NK-92 (cell line): ENCODE data around the gene MYEF2.

Experiments
- DNase-seq: peaks from one replicate; lab custom pipeline; 2025; ENCODE audit not compliant: unreplicated experiment; lab: John Stamatoyannopoulos, UW

Gene MYEF2

DNA sequence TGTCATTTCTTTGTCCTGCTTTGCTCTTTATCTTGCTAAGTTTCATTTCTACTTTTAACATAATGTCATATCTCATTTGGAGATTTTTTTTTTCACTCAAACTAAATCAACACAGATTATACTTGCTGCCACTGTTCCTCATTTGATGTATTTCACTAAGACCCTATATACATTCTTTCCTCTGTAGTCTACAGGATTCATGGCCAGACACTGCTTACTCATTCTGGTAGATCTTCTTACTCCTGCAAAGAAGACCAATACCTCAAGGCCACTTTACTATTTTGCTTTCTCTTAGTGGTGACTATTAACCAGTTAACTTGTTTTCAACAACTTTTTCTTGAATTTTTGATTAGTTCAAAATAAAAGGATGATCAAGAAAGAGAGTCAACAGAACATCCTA is 30.7 kb downstream of the MYEF2 start:
- DNase-seq: no peak

- DNase-seq: no peak
These were observed 32.2 kb downstream of the MYEF2 start for GRCh38 chr15:48145923-48146322.

GRCh38 chr15:48144889-48145288 is 33.2 kb downstream of the MYEF2 start:
- DNase-seq: no peak

DNA sequence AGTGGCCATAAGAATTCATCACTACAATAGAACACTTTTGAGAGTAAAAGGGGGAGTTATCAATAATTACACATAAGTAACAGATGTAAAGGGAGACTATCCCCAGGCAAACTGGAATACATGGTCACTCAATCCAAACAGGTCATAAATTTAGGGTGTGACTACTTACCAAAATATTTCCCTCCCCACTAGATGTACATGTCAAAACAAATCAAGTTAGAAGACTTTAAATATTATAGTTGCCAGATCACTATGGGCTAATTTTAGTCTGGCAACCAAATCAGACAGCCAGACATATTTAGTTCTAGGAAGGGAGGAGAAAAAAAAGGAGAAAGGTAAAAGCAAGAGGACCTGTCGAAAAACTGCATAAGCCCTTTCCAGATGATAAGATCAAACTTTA is 34.2 kb downstream of the MYEF2 start:
- DNase-seq: no peak

GRCh38 chr15:48132874-48133273 is 45.2 kb downstream of the MYEF2 start:
- no peak for DNase-seq

DNA sequence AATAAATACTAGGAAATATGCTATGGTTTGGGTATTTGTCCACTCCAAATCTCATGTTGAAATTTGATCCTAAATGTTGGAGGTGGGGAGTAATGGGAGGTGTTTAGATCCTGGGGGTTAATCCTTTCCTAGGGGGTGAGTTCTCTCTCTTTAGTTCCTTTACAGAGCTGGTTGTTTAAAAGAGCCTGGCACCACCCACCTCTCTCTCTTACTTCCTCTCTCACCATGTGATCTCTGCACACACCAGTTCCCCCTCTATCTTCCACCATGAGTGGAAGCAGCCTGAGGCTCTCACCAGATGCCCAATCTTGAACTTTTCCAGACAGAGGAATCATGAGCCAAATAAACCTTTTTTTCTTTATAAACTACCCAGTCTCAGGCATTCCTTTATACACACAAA is 46.8 kb downstream of the MYEF2 start:
- no peak for DNase-seq

DNA sequence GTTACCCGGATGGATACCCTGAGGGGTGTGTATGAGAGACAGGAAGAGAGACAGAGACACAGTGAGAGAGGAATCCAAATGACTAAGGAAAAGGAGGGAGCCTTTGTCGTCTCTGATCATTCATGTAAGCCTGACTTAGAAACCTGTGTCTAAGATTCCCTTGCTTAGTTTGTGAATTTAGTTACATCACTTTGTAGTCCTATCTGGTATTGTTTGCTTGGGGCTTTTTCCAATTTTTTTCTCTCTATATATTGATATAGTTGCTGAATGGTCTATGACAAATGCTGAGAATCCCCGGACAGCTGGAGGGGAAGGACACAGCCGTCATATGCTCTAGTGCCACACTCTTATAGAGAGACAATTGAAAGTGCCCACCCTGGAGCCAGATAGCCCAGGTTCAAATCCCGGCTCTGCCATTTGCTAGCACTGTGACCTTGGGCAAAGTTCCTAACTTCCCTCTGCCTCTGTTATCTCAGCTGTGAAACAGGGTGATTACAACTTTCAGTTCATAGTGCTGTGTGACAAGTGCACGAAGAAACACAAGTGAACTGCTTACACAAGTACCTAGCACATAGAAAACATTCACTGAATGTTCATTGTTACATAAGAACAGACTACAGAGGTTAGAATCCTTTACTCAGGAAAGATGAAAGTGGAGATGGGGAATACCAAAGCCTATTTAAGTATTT is 51.3 kb downstream of the MYEF2 start:
- DNase-seq: no peak

DNA sequence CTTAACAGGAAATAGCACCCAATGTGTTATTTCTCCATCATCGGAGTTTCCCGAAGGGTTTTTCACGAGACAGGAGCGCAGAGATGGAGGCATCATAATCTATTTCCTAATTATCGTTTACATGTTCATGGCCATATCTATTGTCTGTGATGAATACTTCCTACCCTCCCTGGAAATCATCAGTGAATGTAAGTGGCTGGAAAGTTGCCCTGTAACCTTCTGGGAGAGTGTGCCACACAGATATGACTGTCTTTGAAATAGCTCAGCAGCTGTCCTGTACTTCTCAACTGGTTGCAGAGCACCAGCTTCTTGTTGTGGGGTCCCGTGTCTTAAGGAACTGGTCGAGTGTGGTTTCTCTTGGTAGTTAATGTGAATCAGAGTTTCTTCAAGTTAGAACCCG is 56.2 kb downstream of the MYEF2 start:
- no peak for DNase-seq

DNA sequence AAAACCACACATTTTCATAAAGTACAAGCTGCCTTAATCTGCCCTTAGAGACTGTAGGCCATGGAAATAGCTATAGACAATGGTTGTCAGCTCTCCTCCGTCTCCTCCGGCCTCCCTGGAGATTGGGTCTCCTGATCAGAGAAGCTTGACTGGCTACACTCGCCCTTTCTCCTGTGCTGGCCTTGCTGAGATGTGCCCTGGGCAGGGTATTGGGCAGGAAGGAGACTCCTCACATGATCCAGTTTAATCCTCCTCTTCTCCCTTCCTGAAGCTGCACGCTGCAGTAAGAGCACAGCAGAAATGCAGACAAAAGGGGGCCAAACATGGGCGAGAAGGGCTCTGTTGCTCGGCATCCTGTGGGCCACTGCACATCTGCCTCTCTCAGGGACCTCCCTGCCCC is 57.4 kb downstream of the MYEF2 start, which contains the start of gene SLC24A5:
SLC24A5 (plus strand) TSS at position 246 of the 400 bp plus-strand sequence; CDS start at position 301, 55 bp downstream.
- DNase-seq: no peak

DNA sequence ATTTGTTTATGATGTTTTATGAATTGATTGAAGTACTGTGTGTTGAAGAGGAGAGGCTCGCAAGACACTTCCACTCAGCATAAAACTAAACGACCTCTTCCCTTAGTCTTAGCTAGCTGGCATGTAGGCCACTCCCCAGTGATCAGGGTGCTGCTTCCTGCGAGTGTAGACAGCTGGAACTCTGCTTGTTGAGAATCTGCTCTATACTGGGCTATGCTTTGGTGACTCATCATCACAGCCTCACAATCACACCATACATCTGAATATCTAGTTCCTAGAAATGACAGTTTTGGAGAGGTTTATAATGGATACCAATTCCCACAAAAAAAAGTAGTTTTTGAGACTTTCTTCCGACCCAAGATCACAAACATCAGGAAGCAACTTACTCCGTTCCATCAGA is 58.8 kb downstream of the MYEF2 start:
- DNase-seq: no peak

DNA sequence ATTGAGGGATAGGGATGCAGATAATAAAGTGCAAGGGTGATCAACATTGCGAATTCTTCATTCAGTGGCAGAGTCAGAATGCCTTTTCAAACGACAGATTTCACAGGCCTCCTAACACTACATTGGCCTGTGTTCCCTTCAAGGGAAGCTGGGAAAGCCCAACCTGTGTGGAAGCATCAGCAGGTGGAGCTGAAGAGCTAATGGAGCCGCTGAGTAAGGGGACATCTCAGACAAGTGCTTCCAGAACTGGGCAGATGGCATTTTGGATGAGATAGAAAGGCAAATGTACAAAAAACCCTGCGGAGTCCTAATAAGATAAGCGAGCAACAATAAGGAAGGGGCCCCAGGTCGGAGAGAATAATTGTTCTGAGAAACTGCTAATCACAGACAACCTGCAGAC is 65.9 kb downstream of the MYEF2 start:
- no peak for DNase-seq

- DNase-seq: no peak
These were observed 68.1 kb downstream of the MYEF2 start for GRCh38 chr15:48109856-48110531.

- DNase-seq: no peak
These were observed 68.9 kb downstream of the MYEF2 start for GRCh38 chr15:48109212-48109611.

DNA sequence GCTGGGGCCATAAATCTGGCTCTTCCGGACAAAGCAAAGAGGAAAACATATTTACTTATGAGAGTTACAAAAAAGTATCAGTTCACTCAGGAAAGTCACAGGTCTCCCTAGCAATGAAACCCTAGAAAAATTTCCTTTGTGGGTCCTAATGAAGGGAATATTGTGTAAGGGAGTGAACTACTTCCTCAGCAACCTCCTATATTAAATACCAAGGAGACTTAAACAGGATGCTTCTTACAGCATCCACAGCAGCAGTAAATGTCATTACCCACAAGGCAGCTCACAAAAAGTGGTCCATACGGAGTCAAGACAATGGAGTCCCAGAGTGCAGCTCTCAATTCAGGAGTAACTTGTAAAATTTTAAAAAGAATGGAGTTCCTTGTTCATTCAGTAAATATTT is 72.2 kb downstream of the MYEF2 start:
- DNase-seq: no peak

- no peak for DNase-seq
These were observed 74.4 kb downstream of the MYEF2 start for GRCh38 chr15:48103647-48104046.

- no peak for DNase-seq
These were observed 75.9 kb downstream of the MYEF2 start for GRCh38 chr15:48102167-48102566.

DNA sequence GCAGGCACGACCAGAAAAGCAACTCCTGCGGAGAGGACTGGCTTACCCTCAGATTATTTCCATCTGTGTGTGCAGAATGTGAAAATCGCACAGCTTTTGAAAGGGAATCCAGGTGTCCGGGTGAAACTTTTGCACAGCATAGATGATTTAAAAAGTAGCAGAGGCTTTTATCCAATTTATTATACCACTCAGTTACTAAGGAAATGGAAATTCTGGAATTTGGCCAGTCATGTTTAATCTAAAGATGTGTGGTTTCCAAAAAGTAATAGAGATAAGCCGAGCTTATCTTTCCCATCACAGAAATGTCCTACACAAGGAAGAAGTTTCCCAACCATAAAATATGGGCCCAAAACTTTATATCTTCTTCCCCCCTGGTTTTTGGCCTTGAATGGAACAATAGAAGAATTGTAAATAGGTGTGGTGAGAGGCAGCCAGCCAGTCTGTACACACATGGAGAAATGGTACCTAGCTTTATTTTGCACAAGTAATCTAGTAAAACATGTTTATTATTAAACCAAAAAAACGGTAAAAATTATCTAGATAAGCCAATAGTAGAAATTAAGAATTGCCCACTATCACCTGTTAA is 76.6 kb downstream of the MYEF2 start:
- DNase-seq: no peak

GRCh38 chr15:48097264-48097663 is 80.8 kb downstream of the MYEF2 start:
- no peak for DNase-seq

- no peak for DNase-seq
These were observed 81.3 kb downstream of the MYEF2 start for GRCh38 chr15:48096813-48097212.

GRCh38 chr15:48096355-48096786 is 81.7 kb downstream of the MYEF2 start:
- DNase-seq: no peak

DNA sequence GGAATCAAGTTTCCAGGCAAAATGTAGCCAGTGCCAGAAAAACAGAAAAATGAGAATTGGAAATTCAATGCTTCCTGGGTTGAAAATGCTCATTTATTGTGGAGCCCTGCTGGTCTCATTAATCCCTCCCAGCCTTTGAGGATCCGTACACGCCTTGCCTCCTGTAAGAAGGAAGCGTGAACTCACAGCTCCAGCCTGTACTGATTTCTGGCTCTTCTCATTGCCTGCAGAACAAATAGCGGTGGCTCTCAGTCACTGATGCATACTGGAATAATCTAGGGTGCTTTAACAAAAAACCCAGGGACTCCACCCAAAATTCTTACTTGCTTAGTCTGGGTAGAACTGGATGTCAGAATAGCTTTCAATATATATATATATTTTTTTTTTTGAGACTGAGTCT is 86.6 kb downstream of the MYEF2 start:
- DNase-seq: no peak

GRCh38 chr15:48090666-48091065 is 87.4 kb downstream of the MYEF2 start:
- no peak for DNase-seq
